NCI-H2107 (cell line): ENCODE measurements around the gene CDC23.

ENCODE experiments used
- DNase-seq: peaks from one replicate; lab custom pipeline; 2025; lab: John Stamatoyannopoulos, UW

CDC23 gene

DNA sequence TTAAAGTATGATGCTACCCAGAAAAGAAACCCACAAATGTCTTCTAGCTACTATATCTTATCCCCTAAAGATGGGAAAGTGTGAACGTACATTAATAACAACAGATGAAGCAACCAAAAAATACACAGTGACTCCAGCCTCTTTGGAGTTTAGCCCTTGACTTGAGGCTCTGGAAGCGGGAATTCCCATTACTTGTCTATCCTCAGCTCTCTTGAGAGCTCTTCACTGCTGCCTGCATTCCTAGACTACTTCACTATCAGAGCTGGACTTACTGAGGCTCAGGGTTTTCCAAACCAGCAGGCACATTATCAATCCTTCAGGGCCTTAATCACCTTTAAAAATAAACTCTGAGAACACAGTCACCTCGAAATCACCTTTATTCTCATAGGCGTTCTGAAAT lies 72.9 kb downstream of the CDC23 start:
- no peak for DNase-seq

- DNase-seq, result no peak
Measured at GRCh38 chr5:138139781-138140090, 73.4 kb downstream of the CDC23 start.

DNA sequence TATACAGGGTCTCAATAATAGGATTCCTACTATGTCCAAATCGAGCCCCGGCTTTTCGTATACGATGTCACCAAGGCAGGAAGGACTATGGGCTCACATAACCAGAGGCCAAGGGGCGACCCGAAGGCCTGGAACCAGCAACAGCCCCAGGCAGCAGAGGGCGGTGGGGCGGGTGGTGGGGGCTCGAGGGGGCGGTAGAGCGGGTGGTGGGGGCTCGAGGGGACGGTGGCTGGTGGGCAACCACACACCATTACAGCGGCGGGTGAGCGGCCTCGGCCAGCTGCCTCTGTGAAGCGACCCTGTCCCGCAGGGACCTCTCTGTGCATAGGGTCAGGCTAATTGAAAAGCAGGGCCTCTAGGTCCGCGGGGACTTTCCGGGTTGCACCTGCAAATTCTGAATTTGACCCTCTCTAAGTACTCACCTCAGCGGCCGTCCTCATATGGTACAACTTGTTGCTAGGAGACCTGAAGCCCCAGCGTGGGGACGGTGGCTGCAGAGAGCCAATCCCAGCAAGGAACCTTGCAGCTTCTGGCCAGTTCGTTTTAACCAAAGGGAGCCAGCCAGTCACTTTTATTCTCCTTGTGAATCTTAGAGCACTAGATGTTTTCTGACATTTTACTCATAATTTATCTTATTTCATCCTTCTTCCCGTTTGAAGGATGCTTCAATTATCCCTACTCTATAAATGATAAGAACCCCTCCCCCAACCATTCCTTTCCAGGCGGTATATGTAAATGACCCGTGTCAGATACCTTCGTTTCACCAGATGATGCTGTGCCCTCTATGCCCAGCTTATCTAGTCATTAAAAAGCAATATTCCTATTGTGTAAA lies 74.0 kb downstream of the CDC23 start, which contains the start of gene NME5:
Gene NME5 (minus strand): TSS at position 480 of the 832 bp plus-strand sequence. CDS start 648 bp downstream, outside the sequence.
- peak; percentile 8 for DNase-seq
